ENCODE results near the gene ASRGL1. TPM values are rescaled to one million over a fixed set of nuclear protein-coding genes. Genes with fewer than 3 reads are reported as not detected.
A peak's percentile ranks its signal among the peaks of the same experiment; 100 is the strongest.

The ASRGL1 gene
- total RNA-seq, 4 donors from 2014 or later: 10.9 to 133 (median 30.0) TPM

GRCh38 chr11:62395885-62396551, 58.8 kb downstream of the ASRGL1 start:
- DNase-seq: no peak
- TF ChIP-seq POLR2A (IDR thresholded peaks at IDR 0.05) (no peak), CTCF (IDR thresholded peaks at IDR 0.05) (no peak)
- Histone ChIP-seq H3K9me3 (no peaks in the 10 kb centered on the region), H3K27ac (peak overlapping the region; percentile 81 to 84), H3K4me1 (peaks cover 24 to 39% of the 10 kb centered on the region in 2 donors), H3K27me3 (no peaks in the 10 kb centered on the region), H3K36me3 (no peaks in the 10 kb centered on the region), H3K4me3 (no peak overlapping the region)
- intact Hi-C loops (cut with DNase I; ENCODE audit: low total_unique reads): no loop called here

- H3K27me3 ChIP-seq: no peaks in the 10 kb centered on the region
- peak; percentile 77 to 79 for DNase-seq
- peak overlapping the region; percentile 81 to 84 for H3K27ac ChIP-seq
- no peaks in the 10 kb centered on the region for H3K9me3 ChIP-seq
- no peaks in the 10 kb centered on the region for H3K36me3 ChIP-seq
- H3K4me1 ChIP-seq: peaks cover 34 to 56% of the 10 kb centered on the region in 2 donors
- H3K4me3 ChIP-seq: no peak overlapping the region
- TF ChIP-seq POLR2A (IDR thresholded peaks at IDR 0.05): no peak
- TF ChIP-seq CTCF (IDR thresholded peaks at IDR 0.05): no peak
- intact Hi-C loops (cut with DNase I; ENCODE audit: low total_unique reads): no loop called here
Measured at GRCh38 chr11:62398011-62398994, 61.1 kb downstream of the ASRGL1 start.

GRCh38 chr11:62399172-62399877, 62.1 kb downstream of the ASRGL1 start:
- no peaks in the 10 kb centered on the region for H3K9me3 ChIP-seq
- H3K4me1 ChIP-seq: peaks cover 34 to 56% of the 10 kb centered on the region in 2 donors
- intact Hi-C loops (cut with DNase I; ENCODE audit: low total_unique reads): no loop called here
- peak overlapping the region; percentile 81 to 84 for H3K27ac ChIP-seq
- no peak overlapping the region for H3K4me3 ChIP-seq
- DNase-seq: peak; percentile 57 to 59
- H3K36me3 ChIP-seq: no peaks in the 10 kb centered on the region
- H3K27me3 ChIP-seq: no peaks in the 10 kb centered on the region
- TF ChIP-seq POLR2A (IDR thresholded peaks at IDR 0.05) (peak in 1 of 2 donors; percentile 9), CTCF (IDR thresholded peaks at IDR 0.05) (no peak)

GRCh38 chr11:62399878-62400266, 62.6 kb downstream of the ASRGL1 start:
- intact Hi-C loops (cut with DNase I; ENCODE audit: low total_unique reads): no loop called here
- Histone ChIP-seq H3K4me1 (peaks cover 34 to 56% of the 10 kb centered on the region in 2 donors), H3K4me3 (no peak overlapping the region), H3K27me3 (no peaks in the 10 kb centered on the region), H3K36me3 (no peaks in the 10 kb centered on the region), H3K27ac (peak overlapping the region; percentile 81 to 84), H3K9me3 (no peaks in the 10 kb centered on the region)
- DNase-seq: peak; percentile 59 to 70
- TF ChIP-seq CTCF (IDR thresholded peaks at IDR 0.05) (no peak), POLR2A (IDR thresholded peaks at IDR 0.05) (no peak)

All from uterus (tissue), 4 donors.